NCI-H226 (cell line): ENCODE measurements around the gene PLA2G5.
A peak's percentile ranks its signal among the peaks of the same experiment; 100 is the strongest.
"Not testable (repeated sequence)": the region's sequence is repeated elsewhere in the genome, so short reads cannot be mapped to it uniquely, and the experiment has no call there.

Source experiments
- DNase-seq: peaks from one replicate; pipeline ENCODE4 v3.0.0-alpha.2; 2015

The PLA2G5 gene

DNA sequence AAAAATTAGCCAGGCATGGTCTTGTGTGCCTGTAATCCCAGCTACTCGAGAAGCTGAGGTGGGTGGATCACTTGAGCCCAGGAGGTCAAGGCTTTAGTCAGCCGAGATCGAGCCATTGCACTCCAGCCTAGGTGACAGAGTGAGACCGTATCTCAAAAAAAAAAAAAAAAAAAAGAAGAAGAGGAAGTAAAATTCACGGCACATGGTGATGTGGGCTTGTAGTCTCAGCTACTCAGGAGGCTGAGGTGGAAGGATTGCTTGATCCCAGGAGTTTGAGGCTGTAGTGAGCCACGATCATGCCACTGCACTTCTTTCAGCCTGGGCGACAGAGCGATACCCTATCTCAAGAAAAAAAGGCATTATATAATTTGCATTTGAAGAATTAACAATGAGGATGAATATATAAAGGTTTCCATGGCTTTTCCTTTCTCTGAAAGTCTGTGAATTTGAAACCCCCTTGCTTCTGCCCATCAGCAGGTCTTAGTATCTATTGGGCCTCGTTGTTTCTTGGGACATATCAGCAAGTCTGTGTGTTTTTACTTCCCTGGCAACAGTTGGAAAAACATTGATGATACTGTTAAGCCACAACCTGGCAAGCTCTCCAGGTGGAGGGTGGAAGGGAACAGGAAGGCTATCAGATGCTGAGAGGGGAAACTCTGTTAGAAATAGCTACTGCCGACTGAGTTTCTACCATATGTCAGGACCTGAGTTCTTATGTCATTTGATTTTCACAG is 53.9 kb downstream of the PLA2G5 start:
- no peak for DNase-seq

GRCh38 chr1:20124456-20125057 is 54.6 kb downstream of the PLA2G5 start:
- DNase-seq: peak; percentile 81

GRCh38 chr1:20125100-20125499 is 55.1 kb downstream of the PLA2G5 start:
- DNase-seq: peak; percentile 27

- no peak for DNase-seq
Observed at GRCh38 chr1:20126041-20126805, 56.2 kb downstream of the PLA2G5 start.

DNA sequence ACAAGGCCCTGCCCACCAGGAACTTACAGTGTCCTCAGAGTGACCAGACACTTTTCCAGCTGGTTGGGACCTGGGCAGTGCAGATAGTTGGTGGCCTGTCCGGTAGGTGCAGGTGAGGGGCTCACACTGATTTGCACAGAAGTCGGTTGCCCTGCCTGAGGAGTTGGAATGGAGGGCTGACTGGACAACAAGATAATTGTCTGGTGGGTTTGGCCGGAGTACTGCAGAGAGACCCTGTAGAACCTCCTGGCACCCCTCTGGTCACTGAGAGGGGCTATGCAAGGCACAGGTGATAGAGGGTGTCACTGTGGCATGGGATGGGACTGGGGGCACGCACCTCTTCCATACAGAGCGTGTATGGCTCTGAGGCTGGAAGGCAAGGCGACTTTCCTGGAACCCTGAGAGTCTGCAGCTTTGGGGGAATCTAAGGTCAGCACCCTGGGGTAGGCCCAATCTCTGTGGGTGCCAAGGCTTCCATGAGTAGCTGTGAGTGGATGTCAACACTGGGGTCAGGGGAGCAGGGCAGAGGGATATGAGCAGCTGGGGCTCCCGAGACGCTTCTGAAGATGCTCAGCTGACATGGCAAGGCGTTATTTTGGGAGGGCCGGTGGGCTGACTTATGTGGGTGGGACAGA is 56.9 kb downstream of the PLA2G5 start:
- DNase-seq: no peak

DNA sequence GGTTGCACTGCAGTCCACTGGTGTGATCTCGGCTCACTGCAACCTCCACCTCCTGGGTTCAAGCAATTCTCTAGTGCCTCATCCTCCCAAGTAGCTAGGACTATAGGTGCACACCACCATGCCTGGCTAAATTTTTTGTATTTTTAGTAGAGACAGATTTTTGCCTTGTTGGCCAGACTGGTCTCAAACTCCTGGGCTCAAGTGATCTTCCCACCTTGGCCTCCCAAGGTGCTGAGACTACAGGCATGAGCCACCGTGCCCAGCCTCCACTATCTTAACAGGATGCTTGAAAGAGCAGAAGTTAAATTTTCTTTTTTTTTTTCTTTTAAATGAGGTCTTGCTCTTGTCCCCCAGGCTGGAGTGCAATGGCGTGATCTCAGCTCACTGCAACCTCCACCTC is 60.5 kb downstream of the PLA2G5 start:
- DNase-seq: not testable (repeated sequence)

GRCh38 chr1:20134995-20135394 is 65.0 kb downstream of the PLA2G5 start:
- DNase-seq: no peak

DNA sequence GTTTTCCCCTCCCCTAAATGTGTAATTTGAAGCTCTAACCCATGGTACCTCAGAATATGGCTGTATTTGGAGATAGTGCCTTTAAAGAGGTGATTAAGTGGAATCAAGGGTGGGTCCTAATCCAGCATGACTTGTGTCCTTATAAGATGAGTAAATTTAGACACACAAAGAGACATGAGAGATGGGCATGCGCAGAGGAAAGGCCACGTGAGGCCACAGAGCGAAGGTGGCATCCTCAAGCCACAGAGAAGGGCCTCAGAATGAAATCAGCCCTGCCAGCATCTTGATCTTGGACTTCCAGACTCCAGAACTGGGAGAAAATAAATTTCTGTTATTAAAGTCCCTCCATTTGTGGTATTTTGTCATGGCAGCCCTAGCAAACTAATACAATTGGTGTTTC is 66.3 kb downstream of the PLA2G5 start:
- no peak for DNase-seq

- no peak for DNase-seq
Observed at GRCh38 chr1:20137055-20137454, 67.1 kb downstream of the PLA2G5 start.

DNA sequence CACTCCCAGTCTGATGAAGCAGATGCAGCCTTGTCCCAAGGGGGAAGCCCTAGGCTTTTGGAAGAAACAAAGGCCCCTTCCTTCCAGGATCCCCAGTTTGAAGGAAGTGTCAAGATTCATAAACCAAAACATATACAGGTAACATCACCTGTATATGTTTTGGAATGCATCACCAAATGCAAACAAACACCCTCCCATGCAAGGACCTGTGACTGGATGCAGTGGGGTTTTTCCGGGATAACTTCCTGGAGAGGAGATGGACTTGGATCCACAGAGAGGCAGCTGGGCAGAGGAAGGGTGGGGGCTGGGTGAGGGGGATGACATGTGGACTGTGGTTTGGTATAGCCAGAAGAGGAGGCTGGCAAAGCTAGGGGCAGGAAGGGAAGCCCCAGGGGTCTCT is 67.6 kb downstream of the PLA2G5 start:
- no peak for DNase-seq

DNA sequence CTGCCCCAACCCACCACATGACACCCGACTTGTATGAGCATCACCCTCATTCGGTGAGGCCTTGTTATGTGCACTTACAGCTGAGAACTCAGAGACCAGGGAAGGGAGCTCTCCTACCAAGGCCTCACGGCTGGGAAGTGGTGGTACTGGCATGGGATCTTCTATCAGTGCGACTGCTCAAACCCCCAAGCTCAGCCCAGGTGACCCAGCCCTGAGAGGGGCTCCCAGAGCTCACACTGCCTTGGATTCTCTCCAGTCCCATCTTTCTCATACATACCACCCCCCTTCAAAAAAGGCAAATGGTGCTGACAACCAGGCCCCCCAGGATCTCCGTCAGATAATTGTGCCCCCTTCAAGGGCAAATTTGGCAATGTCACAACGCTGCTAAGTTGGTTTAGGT is 68.4 kb downstream of the PLA2G5 start:
- no peak for DNase-seq

DNA sequence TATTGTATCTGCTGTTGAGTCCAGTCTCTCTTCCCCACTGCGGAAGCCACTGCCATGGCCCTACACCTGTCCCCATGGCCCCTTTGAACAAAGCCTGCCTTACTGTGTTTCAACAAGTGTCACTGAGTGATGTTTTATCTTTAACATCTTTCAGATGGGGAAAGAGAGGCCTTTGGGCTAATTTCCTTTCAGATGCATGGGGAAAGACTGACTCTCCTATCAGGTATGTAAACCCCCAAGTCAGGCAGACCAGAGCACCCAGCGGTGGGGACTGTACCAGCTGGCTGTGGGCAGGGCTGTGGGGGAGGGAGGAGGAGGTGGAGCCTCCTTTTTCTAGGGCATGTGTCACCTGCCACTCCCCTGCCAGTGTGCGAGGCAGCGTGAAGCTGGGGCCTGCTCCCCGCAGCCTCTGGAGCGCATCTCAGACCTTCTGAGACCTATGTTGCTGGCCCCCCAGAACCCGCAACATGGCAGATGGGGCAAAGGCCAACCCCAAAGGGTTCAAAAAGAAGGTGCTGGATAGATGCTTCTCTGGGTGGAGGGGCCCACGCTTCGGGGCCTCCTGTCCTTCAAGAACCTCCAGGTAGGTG is 69.1 kb downstream of the PLA2G5 start, which contains the start of gene PLA2G2F:
PLA2G2F (plus strand) TSS at position 363 of the 590 bp plus-strand sequence; CDS start at position 468, 105 bp downstream.
- DNase-seq: no peak

DNA sequence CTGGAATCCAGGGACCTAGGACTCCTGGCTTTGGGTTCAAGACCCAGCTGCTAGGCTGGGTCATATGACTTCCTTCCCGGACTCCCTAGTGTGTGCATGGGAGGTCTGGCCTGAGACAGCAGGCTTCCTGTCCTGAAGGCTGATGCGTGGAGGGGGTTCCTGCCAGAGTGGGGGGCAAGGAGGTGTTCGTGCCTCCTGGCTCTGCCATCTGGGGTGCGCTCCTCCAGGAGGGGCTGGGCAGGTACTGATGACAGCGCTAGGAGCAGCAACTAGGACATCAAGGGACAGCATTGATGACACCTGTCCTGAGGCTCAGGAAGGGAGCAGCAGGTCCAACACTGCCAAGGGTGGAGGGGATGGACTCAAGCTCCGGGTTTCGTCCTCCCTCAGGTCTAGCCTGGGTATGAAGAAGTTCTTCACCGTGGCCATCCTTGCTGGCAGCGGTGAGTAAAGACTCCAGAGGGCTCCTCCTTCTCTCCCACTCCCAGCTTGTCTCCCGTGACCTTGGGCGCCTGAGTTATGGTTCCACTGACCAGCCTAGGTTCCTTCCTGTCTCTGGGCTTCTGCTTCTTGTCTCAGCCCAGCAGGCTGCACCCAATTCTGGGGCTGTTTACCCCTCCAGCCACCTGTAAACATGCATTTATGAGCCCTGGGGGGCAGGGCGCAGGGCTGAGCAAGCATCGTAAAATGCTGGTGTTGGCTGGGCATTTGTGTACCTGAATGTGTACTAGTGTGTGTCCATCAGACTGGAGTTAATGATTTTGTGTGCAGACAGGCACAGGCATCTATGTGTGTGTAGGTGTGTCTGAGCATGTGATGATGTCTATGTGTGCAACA is 70.0 kb downstream of the PLA2G5 start:
- DNase-seq: no peak

DNA sequence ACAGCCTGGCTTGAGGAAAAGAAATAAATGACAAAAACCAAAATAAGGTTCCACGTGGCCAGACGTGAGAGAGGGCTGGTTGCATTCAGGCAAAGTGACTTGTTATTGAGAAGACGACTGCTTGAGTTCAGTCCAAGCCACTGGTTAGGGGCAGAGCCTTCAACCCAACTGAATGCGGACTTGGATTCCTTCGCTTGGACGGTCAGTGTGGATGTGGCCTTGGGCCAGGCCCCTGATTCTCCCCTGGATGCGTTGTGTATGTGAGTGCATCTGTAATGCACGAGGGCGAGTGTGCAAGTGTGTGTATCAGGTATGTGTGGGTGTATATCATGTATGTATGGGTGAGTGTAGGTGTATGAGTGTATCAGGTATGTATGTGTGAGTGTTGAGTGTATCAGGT is 71.0 kb downstream of the PLA2G5 start:
- DNase-seq: no peak

GRCh38 chr1:20141466-20141865 is 71.5 kb downstream of the PLA2G5 start:
- no peak for DNase-seq
